Right lobe of liver (tissue), 6 donors: ENCODE results near the gene ENTPD8. TPM values are rescaled to one million over a fixed set of nuclear protein-coding genes. Genes with fewer than 3 reads are reported as not detected.

Source experiments
- ATAC-seq, 4 donors: fragments of 200-7000 bp; cut with Tn5 transposase; one replicate each; pipeline ENCODE4 v1.9.1; 2020; ENCODE audit warnings: mild to moderate bottlenecking in 4 of 4, moderate library complexity in 4 of 4
- DNase-seq, 3 donors: peaks; one replicate each; pipeline ENCODE4 v3.0.0-alpha.2; 2020
- H3K27ac ChIP-seq, 3 donors: fragments of 200-600 bp; one replicate each; pipeline ENCODE4 v1.8.0; 2022
- H3K27me3 ChIP-seq, 2 donors: fragments of 200-600 bp; one replicate each; pipeline ENCODE4 v1.8.0; 2022
- H3K36me3 ChIP-seq, 4 donors: fragments of 200-600 bp; sonication (generic) in 1 of 4; one replicate each; pipeline versions ENCODE4 v1.5.1 to v1.8.0; 2017 to 2022; ENCODE audit warnings: control low read depth in 1 of 4
- H3K4me1 ChIP-seq, 4 donors: fragments of 200-600 bp; sonication (generic) in 1 of 4; one replicate each; pipeline versions ENCODE4 v1.5.1 to v1.8.0; 2017 to 2022; ENCODE audit warnings: control low read depth in 1 of 4
- H3K4me3 ChIP-seq, 3 donors: fragments of 200-600 bp; one replicate each; pipeline ENCODE4 v1.8.0; 2022
- H3K9me3 ChIP-seq, 4 donors: fragments of 200-600 bp; sonication (generic) in 1 of 4; one replicate each; pipeline versions ENCODE4 v1.5.1 to v1.8.0; 2017 to 2022; ENCODE audit warnings: control low read depth in 1 of 4
- CTCF ChIP-seq, 4 donors: fragments of 200-600 bp in 3 of 4; fragments of 450-650 bp in 1 of 4; IDR thresholded peaks; one replicate each; pipeline versions ENCODE4 v1.5.1 to v1.8.0; 2016 to 2022; ENCODE audit warnings: antibody characterized with exemption in 4 of 4, mild to moderate bottlenecking in 2 of 4
- POLR2A ChIP-seq: fragments of 450-650 bp; IDR thresholded peaks from one replicate; pipeline ENCODE4 v1.6.1; 2017; ENCODE audit warnings: antibody characterized with exemption, mild to moderate bottlenecking
- WGBS: methylation state at CpG from one replicate; pipeline ENCODE4 v1.1.6; 2018; ENCODE audit warnings: low coverage, low lambda C conversion rate; ENCODE audit not compliant: insufficient coverage; ENCODE audit errors: missing lambda C conversion rate; 5-methylcytosine and 5-hydroxymethylcytosine counted together
- intact Hi-C, 2 donors: fragments of 100-400 bp; cut with DNase I; formaldehyde crosslinking; loops; one replicate each; pipeline versions ENCODE4 v1.11.2 to v1.14.1; 2022
- total RNA-seq, 6 experiments: library from RNA; depleted of rRNA in 2 of 6; stranded (reverse); fragments of >200 nt in 2 of 6; fragmentation: NEBNext Ultra II Directional in 3 of 6; extraction: Animal tissue kit (Norgen Biotek cat#: 25700) in 3 of 6; gene quantifications; one replicate each; pipeline versions ENCODE4 v1.1.0 to v1.2.4, GENCODE V29; 2016 to 2023
- donor health status: DM: no; HTN: yes; CAD: no.
- donor health status: DM: no; HTN: no; CAD: no.
- donor health status: DM: no; HTN: no; CAD: no.
- donor health status: DM: no; HTN: yes; CAD: no.
- donor health status: DM: no; HTN: yes; CAD: no.

Gene ENTPD8
- total RNA-seq, 6 experiments from 2014 or later = 3.3 to 11.5 (median 7.5) TPM

- Histone ChIP-seq H3K27ac (peak overlapping the region in 2 of 3 donors; percentile 84 to 90), H3K9me3 (no peaks in the 10 kb centered on the region), H3K27me3 (no peaks in the 10 kb centered on the region), H3K4me1 (peaks cover 0 to 25% (median 3%) of the 10 kb centered on the region in 4 donors), H3K4me3 (no peak overlapping the region), H3K36me3 (no peaks in the 10 kb centered on the region)
- TF ChIP-seq POLR2A (no peak), CTCF (IDR thresholded peaks at IDR 0.05) (no peak)
- intact Hi-C loops = no loop called here
- ATAC-seq = no peak
- WGBS = 71% methylated on average over 7 of the region's 12 CpGs
- peak in 1 of 3 donors; percentile 47 for DNase-seq
These were observed 15.1 kb upstream of the ENTPD8 start for GRCh38 chr9:137456061-137456863.

- ATAC-seq (no peak), DNase-seq (peak in 1 of 3 donors; percentile 50)
- Histone ChIP-seq H3K4me3 (no peak overlapping the region), H3K27me3 (no peaks in the 10 kb centered on the region), H3K27ac (peak overlapping the region in 2 of 3 donors; percentile 84 to 90), H3K9me3 (no peaks in the 10 kb centered on the region), H3K4me1 (peaks cover 0 to 25% (median 3%) of the 10 kb centered on the region in 4 donors), H3K36me3 (no peaks in the 10 kb centered on the region)
- TF ChIP-seq POLR2A = no peak
- TF ChIP-seq CTCF (IDR thresholded peaks at IDR 0.05) = no peak
- WGBS = 67% methylated on average over 2 of the region's 18 CpGs
- intact Hi-C loops = no loop called here
These were observed 14.3 kb upstream of the ENTPD8 start for GRCh38 chr9:137455359-137455991.

DNA sequence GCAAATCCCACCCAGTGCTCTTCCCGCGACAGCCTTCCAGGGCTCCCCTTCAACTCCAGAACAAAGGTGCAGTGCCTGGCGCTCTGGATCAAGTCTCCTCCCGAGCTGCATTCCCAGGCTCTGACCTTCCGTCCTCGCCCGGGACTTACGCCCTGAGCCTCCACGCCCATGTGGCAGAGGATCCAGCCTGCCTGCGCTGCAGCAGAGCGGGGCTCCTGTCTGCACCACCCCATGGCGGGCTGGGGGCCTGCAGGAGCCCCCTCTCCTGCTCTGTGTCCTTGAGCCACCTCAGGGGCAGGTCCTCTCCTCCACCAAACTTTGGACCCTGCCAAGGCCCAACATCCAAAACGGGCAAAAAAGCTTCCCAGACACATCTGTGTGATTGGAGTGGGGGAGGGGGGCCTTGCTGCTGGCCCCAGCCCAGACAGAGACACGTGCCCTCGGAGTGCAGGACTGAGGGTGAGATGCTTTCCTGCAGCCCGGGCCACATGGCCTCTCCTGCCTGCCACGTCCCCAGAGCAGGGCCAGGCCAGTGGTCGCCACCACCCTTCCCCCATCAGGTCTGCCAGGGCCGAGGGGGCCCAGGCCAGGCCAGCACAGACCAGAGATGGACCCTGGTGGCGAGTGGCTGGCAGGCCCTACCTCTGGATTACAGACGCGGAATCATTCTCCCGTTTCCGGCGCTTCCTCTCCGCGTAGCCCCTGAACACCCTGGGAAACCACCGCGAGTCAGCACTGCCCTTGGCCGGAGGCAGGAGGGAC lies 13.6 kb upstream of the ENTPD8 start:
- Histone ChIP-seq H3K27ac (peak overlapping the region; percentile 44 to 90 (median 84)), H3K36me3 (no peaks in the 10 kb centered on the region), H3K4me3 (peak overlapping the region; percentile 50 to 62 (median 58)), H3K9me3 (no peaks in the 10 kb centered on the region), H3K27me3 (no peaks in the 10 kb centered on the region), H3K4me1 (peaks cover 0 to 25% (median 3%) of the 10 kb centered on the region in 4 donors)
- 29% methylated on average over 7 of the region's 30 CpGs for WGBS
- intact Hi-C loops = no loop called here
- DNase-seq (peak; percentile 72 to 91 (median 90)), ATAC-seq (peak; percentile 43 to 65 (median 61))
- no peak for TF ChIP-seq POLR2A
- no peak for TF ChIP-seq CTCF (IDR thresholded peaks at IDR 0.05)

GRCh38 chr9:137454145-137454596 lies 13.0 kb upstream of the ENTPD8 start:
- Histone ChIP-seq H3K36me3 (peaks cover 0 to 4% (median 0%) of the 10 kb centered on the region in 4 donors), H3K9me3 (no peaks in the 10 kb centered on the region), H3K4me1 (peaks cover 0 to 25% (median 3%) of the 10 kb centered on the region in 4 donors), H3K27me3 (no peaks in the 10 kb centered on the region), H3K27ac (peak overlapping the region; percentile 44 to 90 (median 84)), H3K4me3 (peak overlapping the region; percentile 50 to 62 (median 58))
- intact Hi-C loops = no loop called here
- ATAC-seq (peak; percentile 59 to 74 (median 63)), DNase-seq (peak; percentile 80 to 88 (median 84))
- WGBS = 0% methylated on average over 1 of the region's 24 CpGs
- TF ChIP-seq CTCF (IDR thresholded peaks at IDR 0.05) (no peak), POLR2A (no peak)
